Lower lobe of right lung (tissue), 2 donors: ENCODE results near the gene JAM2. TPM values are rescaled to one million over a fixed set of nuclear protein-coding genes. Genes with fewer than 3 reads are reported as not detected.
A peak's percentile ranks its signal among the peaks of the same experiment; 100 is the strongest.

Source experiments
- ATAC-seq, 2 donors: fragments of 200-7000 bp; cut with Tn5 transposase; one replicate each; pipeline ENCODE4 v1.9.1; 2020 to 2022; ENCODE audit warnings: mild to moderate bottlenecking in 2 of 2, moderate library complexity in 2 of 2
- DNase-seq: peaks from one replicate; pipeline ENCODE4 v3.0.0-alpha.2; 2020
- H3K27ac ChIP-seq: fragments of 200-600 bp; one replicate; pipeline ENCODE4 v1.8.0; 2022
- H3K27me3 ChIP-seq: fragments of 200-600 bp; one replicate; pipeline ENCODE4 v1.8.0; 2022; ENCODE audit warnings: low read depth
- H3K36me3 ChIP-seq: fragments of 200-600 bp; one replicate; pipeline ENCODE4 v1.8.0; 2022; ENCODE audit warnings: mild to moderate bottlenecking
- H3K4me1 ChIP-seq: fragments of 200-600 bp; one replicate; pipeline ENCODE4 v1.8.0; 2022
- H3K4me3 ChIP-seq: fragments of 200-600 bp; one replicate; pipeline ENCODE4 v1.8.0; 2022; ENCODE audit warnings: mild to moderate bottlenecking
- H3K9me3 ChIP-seq: fragments of 200-600 bp; one replicate; pipeline ENCODE4 v1.8.0; 2022
- intact Hi-C: fragments of 100-400 bp; cut with DNase I; formaldehyde crosslinking; loops from one replicate; pipeline ENCODE4 v1.11.0; 2022
- total RNA-seq: library from RNA; stranded (reverse); fragmentation: NEBNext Ultra II Directional; extraction: Animal tissue kit (Norgen Biotek cat#: 25700); gene quantifications from one replicate; pipeline ENCODE4 v1.2.1, GENCODE V29; 2021
- TF ChIP-seq, protein P1 (sequence below): fragments of 200-600 bp; IDR thresholded peaks from one replicate; pipeline ENCODE4 v1.8.0; 2022; ENCODE audit warnings: antibody characterized with exemption, mild to moderate bottlenecking
- donor health status: DM: no; HTN: yes; CAD: no; lungs with severe emphysema.

The JAM2 gene
- total RNA-seq, 1 donor from 2014 or later, result 36.2 TPM

DNA sequence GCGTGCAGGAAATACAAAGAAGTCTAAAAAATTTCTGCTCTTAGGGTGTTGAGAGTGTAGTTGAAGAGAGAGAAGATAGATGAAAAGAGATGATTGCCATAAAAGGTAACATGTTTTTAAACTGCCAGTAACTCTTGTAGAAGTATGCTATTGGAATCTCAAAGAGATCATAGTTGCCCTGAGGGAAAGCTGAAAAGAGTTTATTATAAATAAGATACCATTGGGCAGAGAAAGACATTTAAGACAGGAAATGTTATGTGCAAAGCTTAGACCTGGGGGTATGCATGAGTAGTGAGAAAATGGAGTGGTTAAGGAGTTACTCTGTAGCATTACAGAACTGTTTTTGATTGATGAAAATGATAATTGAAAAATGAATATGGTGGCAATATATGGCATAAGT, 113.4 kb downstream of the JAM2 start:
- intact Hi-C loops, result no loop called here
- Histone ChIP-seq H3K4me1 (no peaks in the 10 kb centered on the region), H3K4me3 (no peak overlapping the region), H3K27ac (no peak overlapping the region), H3K9me3 (no peaks in the 10 kb centered on the region), H3K36me3 (peaks cover 64% of the 10 kb centered on the region), H3K27me3 (no peaks in the 10 kb centered on the region)
- TF ChIP-seq, protein P1, sequence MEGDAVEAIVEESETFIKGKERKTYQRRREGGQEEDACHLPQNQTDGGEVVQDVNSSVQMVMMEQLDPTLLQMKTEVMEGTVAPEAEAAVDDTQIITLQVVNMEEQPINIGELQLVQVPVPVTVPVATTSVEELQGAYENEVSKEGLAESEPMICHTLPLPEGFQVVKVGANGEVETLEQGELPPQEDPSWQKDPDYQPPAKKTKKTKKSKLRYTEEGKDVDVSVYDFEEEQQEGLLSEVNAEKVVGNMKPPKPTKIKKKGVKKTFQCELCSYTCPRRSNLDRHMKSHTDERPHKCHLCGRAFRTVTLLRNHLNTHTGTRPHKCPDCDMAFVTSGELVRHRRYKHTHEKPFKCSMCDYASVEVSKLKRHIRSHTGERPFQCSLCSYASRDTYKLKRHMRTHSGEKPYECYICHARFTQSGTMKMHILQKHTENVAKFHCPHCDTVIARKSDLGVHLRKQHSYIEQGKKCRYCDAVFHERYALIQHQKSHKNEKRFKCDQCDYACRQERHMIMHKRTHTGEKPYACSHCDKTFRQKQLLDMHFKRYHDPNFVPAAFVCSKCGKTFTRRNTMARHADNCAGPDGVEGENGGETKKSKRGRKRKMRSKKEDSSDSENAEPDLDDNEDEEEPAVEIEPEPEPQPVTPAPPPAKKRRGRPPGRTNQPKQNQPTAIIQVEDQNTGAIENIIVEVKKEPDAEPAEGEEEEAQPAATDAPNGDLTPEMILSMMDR, result no peak
- ATAC-seq (no peak), DNase-seq (no peak)

DNA sequence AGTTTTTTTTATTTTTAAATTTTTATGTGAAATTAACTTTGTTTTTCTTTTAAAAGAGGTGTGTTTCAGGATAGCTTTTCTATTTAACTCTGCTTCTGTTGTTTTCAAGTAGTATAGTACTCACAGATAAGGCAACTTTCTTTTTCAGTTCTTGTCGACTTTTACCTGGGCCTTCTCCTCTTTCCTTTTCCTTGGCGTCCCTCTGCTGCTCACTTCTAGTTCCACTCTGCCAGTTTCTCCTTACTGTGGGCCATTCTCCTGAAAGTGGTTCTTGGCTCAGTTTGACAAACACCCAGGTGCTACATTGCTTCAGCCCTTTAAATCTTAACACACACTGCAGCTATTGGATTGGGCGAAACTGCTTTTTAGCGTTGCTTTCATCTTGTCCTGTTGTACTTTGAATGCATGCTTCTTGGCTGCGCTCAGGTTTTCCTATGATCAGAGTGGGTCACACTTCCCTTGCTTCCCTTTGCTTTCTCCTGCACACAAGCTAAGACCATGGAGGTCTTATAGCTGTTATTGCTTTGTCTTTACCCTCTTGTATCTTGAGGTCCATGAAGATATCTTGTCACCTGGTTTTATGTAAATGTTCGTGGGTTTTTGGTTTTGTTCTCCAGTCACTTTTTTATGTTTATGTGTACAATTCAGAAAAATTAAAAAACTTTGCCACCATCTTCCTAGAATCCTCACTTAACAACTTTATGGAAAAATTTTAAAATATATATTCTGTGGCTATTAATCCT, 117.3 kb downstream of the JAM2 start:
- intact Hi-C loops, result no loop called here
- ATAC-seq, result no peak
- no peak for DNase-seq
- no peaks in the 10 kb centered on the region for H3K4me1 ChIP-seq
- H3K36me3 ChIP-seq, result peaks cover 68% of the 10 kb centered on the region
- no peaks in the 10 kb centered on the region for H3K27me3 ChIP-seq
- peak overlapping the region; percentile 1 for H3K4me3 ChIP-seq
- peak overlapping the region; percentile 43 for H3K27ac ChIP-seq
- TF ChIP-seq, protein P1, result no peak
- no peaks in the 10 kb centered on the region for H3K9me3 ChIP-seq

DNA sequence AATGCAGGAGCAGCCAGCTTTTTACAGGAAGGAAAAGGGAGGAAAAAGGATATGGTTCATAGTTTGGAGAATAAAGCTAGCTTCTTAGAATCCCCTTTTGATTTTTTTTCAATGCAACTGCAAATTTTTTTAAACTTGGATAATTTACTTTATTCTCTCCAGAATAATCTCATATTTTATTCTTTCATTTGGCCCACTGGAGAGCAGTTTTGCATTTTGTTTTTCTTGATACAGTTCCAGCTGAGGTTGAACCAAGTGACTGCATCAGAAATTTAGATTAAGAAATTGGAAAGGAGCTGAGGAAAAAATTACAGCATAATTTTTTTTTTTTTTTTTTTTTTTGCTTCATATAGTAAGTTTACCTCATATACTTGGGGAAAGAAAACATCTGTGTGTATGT, 118.5 kb downstream of the JAM2 start:
- Histone ChIP-seq H3K36me3 (peaks cover 70% of the 10 kb centered on the region), H3K27me3 (no peaks in the 10 kb centered on the region), H3K4me1 (no peaks in the 10 kb centered on the region), H3K4me3 (no peak overlapping the region), H3K27ac (no peak overlapping the region), H3K9me3 (no peaks in the 10 kb centered on the region)
- ATAC-seq, result no peak
- DNase-seq, result no peak
- intact Hi-C loops, result no loop called here
- TF ChIP-seq, protein P1, result no peak

DNA sequence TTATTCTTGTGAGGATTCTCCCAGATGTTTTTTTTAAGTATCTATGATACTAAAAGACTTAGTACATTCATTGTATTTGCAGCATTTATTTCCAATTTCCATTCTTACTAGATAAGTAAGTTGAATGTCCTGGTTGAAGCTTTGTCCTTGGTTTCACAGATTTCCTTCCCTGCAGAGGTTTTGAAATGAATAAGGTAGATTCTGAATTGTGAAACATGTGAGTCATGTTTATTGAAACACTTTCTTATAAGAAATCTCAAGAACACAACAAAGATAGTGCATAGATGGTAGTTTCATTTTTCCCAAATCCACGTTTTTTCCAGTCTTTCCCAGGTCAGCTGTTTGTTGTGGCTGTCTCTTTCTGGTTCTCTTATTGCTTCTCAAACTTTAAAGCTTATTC, 120.5 kb downstream of the JAM2 start:
- TF ChIP-seq, protein P1, result no peak
- Histone ChIP-seq H3K27me3 (no peaks in the 10 kb centered on the region), H3K36me3 (peaks cover 72% of the 10 kb centered on the region), H3K4me3 (no peak overlapping the region), H3K27ac (no peak overlapping the region), H3K9me3 (no peaks in the 10 kb centered on the region), H3K4me1 (no peaks in the 10 kb centered on the region)
- intact Hi-C loops, result no loop called here
- no peak for DNase-seq
- no peak for ATAC-seq

DNA sequence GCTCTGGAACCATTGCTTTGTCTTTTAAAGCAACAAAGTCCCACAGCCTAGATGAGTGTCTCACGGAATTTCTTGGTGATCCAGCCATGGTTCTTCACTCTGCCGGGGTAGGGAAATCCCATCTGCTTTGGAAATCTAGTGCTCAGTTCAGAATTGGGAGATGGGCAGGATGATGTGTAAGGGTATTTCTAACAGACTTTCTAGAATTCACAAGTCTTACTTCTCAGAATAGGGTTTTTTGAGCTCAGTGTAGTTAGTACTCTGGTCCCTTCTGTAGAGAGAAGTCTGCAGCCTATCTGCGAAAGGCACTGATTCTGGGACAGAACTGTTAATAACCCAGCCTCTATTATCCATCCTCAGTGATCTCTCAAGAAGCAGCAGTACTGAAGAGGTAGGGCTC, 121.0 kb downstream of the JAM2 start:
- TF ChIP-seq, protein P1, result no peak
- H3K27ac ChIP-seq, result no peak overlapping the region
- H3K9me3 ChIP-seq, result no peaks in the 10 kb centered on the region
- no peaks in the 10 kb centered on the region for H3K27me3 ChIP-seq
- intact Hi-C loops, result no loop called here
- DNase-seq (no peak), ATAC-seq (no peak)
- peaks cover 72% of the 10 kb centered on the region for H3K36me3 ChIP-seq
- no peak overlapping the region for H3K4me3 ChIP-seq
- no peaks in the 10 kb centered on the region for H3K4me1 ChIP-seq
